Measurements from ENCODE around the gene GRIK5.
A peak's percentile ranks its signal among the peaks of the same experiment; 100 is the strongest.
"Not testable (repeated sequence)": the region's sequence is repeated elsewhere in the genome, so short reads cannot be mapped to it uniquely, and the experiment has no call there.

Gene GRIK5

GRCh38 chr19:42069619-42070351 is at the start of gene GRIK5:
Gene GRIK5 (minus strand): TSS chr19:42070206. CDS start chr19:42065770, 4,436 bp downstream.
- no peak for DNase-seq (ENCODE audit: low spot score)

GRCh38 chr19:42117076-42117475 is 47.1 kb upstream of the GRIK5 start:
- DNase-seq (ENCODE audit: low spot score), result no peak

- DNase-seq (ENCODE audit: low spot score), result no peak
These were observed 46.5 kb upstream of the GRIK5 start for GRCh38 chr19:42116308-42117075.

- no peak for DNase-seq (ENCODE audit: low spot score)
These were observed 45.7 kb upstream of the GRIK5 start for GRCh38 chr19:42115705-42116104.

- DNase-seq (ENCODE audit: low spot score), result no peak
These were observed 45.2 kb upstream of the GRIK5 start for GRCh38 chr19:42115219-42115618.

DNA sequence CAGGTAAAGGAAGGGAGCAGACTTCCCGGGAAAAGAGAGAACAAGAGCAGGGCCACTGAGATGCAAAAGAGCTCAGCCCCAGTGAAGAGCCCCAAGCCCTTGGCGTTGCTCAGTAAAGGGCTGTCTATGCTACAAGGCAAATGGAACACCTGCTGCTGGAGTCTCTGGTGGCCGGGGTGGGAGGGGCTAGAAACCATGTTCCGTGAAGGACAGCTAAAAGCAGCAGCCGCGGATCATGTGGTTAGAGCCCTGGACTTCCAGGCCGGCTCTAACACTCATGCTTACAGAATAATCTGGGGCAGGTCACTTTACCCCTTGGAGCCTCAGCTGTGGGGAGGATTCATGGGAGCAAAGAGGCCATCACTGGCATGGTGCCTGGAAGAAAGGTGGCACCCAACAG is 44.4 kb upstream of the GRIK5 start:
- peak; percentile 80 for DNase-seq (ENCODE audit: low spot score)

DNA sequence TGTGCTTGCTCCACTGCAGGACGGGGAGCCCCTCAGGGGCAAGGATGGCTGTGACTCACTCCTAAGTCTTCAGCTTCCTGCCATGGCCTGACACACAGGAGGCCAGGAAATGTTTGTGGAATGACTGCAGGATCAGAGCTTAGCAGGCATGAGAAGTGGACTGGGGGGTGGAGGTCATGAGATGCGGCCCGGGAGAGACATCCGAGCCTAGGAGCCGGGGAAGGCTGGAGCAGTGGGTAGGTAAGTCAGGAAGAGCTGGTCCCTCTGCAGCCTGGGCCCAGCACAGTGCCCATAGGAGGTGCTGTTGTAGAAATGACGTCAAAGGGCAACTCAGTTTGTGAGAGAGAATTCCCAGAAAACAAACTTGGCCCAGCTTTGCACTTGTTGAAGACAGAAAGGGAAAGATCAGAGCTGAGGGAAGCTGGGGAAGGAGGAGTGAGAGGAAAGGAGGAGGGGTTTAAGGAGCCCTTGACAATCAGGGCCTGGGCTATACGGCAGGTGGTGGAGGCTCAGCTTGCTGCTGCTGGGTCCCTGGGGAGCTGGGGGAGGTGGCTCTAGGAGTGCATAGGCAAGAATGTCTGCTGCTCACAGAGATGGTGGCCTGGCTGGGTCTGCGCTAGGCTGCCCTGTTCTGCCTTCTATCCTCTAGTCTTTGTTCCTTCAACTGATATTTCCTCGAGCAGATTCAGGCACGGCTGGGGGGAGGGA is 43.8 kb upstream of the GRIK5 start:
- DNase-seq (ENCODE audit: low spot score), result peak; percentile 98

DNA sequence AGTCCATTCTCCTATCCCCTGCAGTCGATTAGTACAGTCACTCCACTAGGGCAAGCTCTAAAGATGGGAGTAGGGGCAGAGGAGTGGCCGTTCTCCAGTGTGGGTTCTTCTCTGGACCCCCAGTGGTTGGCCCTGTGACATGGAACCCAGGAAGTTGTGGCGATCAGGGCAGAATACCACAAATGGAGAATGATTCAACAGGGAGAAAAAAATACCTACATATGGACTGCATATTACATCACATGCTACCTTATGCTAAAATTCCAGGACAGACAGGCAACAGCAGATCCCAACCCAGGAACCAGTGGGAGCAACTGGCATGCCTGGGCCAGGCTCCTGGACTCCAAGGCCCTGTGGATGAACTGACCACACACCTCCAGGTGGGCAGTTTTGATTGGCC is 41.8 kb upstream of the GRIK5 start:
- DNase-seq (ENCODE audit: low spot score), result peak; percentile 68

DNA sequence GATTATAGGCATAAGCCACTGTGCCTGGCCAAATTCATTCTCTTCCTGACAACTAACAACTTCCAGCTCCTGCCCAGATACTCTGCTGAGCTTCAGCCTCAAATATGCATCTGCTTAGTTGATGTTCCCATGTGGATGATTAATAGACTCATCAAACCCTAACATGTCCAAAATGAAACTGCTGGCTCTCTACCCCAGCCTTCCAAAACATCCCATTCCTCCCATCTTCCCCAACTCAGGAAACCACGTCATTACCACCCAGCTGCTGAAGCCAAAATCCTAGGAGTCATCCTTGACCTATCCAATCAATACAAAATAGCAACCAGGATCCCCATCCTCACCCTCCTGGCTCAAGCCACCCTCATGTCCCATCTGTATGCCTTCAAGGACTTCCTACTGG is 41.4 kb upstream of the GRIK5 start:
- DNase-seq (ENCODE audit: low spot score), result peak; percentile 60

DNA sequence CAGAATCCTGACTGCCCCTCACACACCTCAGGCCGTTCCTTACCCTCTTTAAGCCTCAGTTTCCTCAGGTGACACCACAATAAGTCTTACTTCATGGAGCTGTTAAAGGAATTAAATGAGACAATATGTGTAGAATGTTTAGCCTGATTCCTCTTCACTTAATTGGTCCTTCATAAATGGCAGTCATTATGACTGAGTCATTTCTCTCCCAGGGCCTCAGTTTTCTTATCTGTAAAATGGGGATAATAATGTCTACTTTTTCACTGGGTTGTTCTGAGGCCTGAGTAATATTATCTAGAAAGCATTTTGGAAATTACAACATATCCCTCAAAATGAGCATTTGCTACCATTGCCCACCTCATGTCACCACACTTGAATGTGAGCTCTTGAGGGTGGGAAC is 40.7 kb upstream of the GRIK5 start:
- DNase-seq (ENCODE audit: low spot score), result no peak

- no peak for DNase-seq (ENCODE audit: low spot score)
These were observed 39.9 kb upstream of the GRIK5 start for GRCh38 chr19:42109896-42110295.

DNA sequence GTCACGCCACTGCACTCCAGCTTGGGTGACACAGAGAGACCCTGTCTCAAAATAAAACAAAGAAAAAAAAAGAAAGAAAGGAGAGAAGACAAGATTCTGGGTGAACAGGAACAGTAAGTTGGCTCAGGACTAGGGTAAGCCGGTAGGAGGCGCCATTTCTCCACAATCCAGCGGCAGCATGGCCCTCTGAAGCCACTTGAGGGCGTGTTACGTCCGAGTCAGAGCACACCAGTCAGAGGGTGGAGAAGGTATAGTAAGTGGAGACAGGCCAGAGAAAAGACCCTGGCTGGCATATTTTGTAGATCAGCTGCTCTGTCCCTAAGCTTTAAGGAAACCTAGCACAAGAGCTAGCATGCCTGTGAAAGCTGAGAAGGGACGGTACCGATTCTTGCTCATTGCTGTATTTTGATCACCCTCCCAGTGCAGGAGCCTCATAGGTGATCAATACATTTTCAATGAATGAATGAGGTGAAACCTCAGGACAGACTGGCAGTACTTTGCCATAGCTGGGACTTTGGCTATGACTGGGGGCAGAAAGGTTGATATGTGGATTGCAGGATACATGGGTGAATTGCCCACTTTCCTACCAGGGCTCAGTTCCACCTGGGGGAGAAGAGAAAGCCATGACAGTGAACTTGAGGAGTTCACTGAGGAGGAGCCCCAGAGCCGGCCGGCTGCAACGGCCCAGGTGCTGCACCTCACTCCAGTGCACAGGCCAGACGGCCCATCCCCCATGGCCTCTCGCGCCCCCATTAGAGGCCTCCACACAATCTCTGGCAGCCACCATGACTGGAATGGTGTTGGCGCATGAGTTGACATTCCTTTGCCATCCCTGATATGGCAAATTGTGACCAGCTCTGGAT is 38.8 kb upstream of the GRIK5 start:
- peak; percentile 87 for DNase-seq (ENCODE audit: low spot score)

- DNase-seq (ENCODE audit: low spot score), result no peak
These were observed 35.4 kb upstream of the GRIK5 start for GRCh38 chr19:42105368-42105767.

DNA sequence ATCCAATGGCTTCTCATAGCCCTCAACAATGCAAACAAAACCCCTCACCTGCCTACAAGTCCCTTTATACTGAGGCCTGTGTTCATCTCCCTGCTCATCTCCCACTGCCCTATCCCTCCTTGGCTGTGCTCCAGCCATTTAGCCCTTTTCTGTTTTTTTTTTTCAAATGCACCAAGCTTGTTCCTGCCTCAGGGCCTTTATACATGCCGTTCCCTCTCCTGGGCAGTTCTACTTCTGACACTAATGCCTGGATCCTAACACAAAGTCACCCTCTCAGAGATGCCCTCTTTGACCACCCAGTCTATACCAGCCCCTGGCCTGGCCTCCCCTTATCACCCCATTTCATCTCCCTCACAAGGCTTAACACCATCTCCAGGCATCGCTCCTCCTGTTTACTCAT is 32.9 kb upstream of the GRIK5 start:
- no peak for DNase-seq (ENCODE audit: low spot score)

GRCh38 chr19:42100241-42100640 is 30.2 kb upstream of the GRIK5 start:
- DNase-seq (ENCODE audit: low spot score), result not testable (repeated sequence)

DNA sequence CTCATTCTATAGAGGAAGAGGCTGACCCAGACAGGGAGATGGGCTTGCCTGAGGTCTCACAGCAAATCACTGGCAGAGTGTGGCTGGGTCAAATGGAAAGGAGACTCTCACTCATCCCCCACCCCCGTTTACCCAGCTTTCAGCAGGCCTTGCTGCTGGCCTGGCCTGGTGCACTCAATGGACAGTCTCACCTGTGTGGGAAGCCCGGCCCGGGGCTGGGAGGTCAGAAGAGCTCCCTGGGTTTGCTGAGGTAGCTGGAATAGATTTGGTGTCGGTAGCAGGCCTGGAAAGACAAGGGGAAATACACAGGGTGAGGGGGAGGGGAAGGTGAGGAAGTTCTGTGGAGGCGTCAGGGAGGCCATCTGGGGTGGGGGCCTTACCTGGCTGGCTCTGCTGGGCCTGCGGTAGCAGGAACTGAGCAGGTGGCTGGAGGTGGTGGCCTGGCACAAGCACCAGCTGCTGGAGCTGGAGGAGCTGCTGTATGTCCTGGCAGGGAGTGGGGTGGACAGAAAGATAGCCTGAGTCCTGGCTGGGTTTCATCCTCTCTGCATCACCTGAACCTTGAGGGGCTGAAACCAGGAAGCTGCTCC is 29.4 kb upstream of the GRIK5 start:
- DNase-seq (ENCODE audit: low spot score), result no peak

DNA sequence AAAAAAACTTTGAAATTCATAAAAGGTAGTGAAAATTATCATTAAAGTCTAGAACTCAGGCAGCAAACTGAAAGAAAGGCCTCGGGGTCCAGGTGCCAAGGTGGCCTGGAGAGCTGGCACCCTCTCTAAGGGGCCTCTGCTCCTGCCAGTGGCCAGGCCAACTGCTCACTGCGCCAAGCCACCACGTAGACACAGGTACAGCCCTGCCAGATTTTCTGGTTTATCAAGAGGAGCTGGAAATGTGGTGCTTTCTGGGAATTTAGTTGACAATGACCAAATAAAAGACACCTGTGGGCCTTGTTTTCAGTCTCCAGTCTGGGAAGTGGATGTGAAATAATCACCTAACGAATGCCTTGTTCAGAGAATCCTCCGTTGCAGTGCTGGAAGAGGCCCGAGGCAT is 28.8 kb upstream of the GRIK5 start:
- DNase-seq (ENCODE audit: low spot score), result no peak

GRCh38 chr19:42097461-42097860 is 27.5 kb upstream of the GRIK5 start:
- DNase-seq (ENCODE audit: low spot score), result no peak

- no peak for DNase-seq (ENCODE audit: low spot score)
These were observed 26.3 kb upstream of the GRIK5 start for GRCh38 chr19:42096255-42096837.

- no peak for DNase-seq (ENCODE audit: low spot score)
These were observed 25.8 kb upstream of the GRIK5 start for GRCh38 chr19:42095814-42096230.

- no peak for DNase-seq (ENCODE audit: low spot score)
These were observed 25.3 kb upstream of the GRIK5 start for GRCh38 chr19:42095142-42095813.

Data from kidney tubule cell (primary cell).